GM19324 (cell line): ENCODE results near the gene MAPK7.

Experiments used
- ATAC-seq: cut with Tn5 transposase; IDR thresholded peaks from one replicate; pipeline ENCODE4 v1.9.1; 2021; ENCODE audit warnings: mild to moderate bottlenecking, moderate library complexity; ENCODE audit not compliant: unreplicated experiment, low FRiP score

The MAPK7 gene

DNA sequence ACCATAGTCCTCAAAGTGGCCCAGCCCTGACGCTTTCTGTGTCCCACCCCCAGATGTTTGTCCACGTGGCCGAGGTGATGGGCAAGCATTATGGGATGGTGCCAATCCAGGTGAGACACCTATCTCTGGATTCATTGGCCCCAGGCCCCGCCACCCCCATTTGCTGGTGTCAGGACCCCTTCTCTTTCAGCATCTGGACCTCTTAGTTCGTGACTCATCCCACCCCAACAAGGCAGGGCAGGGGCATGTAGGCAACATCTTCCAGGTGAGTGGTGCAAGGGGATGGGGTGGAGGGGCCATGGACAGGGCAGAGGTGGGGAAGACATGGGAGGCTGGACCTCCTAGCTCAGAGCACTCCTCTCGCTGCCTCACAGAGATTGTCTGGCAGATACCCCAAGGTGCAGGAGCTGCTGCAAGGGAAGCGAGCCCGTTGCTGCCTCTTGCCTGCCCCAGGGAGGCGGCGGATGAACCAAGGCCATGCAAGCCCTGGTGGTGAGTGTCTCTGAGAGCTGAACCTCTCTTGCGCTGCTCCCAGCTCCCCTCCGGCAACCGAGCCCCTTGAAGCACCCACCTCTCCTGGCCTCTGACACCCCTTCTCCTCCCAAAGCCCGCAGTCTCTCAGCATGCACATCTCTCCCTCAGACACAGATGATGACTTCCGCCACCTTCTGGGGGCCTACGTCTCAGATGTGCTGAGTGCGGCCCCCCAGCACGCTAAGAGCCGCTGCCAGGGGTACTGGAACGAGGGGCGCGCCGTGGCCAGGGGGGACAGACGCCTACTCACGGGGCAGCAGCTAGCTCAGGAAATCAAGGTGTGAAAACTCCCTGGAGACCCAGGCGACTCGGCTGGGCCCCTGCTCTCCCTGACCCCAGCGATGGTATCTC, 36.3 kb downstream of the MAPK7 start:
- no peak for ATAC-seq

- no peak for ATAC-seq
Measured at GRCh38 chr17:19415311-19415710, 37.0 kb downstream of the MAPK7 start.

DNA sequence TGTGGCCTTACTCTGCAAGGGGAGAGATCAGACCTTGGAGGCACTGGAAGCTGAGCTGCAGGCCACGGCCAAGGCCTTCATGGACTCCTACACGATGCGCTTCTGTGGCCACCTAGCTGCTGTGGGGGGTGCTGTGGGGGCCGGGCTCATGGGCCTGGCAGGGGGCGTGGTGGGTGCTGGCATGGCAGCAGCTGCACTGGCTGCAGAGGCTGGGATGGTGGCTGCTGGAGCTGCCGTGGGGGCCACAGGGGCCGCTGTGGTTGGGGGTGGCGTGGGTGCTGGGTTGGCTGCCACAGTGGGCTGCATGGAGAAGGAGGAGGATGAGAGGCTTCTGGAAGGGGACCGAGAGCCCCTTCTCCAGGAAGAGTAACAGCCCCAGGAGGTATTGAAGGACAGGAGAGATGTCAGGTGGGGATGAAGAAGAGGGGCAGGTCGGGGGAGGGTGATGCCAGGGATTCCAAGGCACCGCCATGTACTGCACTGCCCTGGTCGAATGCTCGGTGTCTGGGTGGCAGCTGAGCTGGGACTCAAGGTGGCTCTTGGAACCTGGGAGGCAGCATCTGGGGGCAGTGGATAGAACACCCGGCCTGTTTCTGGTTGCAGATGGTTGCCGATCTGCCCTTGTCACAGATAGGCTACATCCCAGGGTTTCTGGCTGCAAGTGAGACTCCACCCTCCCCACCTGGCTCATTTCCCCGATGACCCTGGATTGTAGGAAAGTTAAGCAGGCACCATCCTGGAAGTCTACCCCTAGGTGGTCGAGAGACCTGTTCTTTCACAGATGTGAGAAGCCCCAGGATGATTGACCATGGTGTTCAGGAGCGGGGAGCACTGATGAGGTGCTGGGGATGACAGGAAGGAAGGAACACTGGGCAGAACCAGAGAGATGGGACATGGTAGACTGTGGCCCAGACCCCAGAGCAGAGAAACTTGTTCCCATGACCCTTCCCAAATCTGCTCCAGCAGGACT, 37.8 kb downstream of the MAPK7 start:
- no peak for ATAC-seq

DNA sequence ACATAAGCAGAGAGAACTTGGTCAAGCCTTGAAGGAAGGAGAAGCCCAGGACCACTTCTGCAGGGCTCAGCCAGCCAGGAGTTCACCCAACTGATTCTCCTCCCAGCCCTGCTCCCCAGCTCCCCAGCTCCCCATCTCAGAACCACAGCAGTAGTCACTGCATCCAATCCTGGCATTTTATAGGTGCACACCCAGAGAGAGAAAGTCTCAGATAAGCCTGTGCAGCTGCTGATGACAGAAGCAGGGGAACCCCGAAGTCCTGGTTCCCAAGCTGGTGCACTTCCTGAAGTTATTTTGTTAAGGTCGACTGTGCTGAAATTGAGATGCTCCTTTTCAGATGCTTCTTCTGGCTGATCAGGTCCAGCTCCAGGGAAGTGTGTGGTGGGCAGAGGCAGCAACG, 39.3 kb downstream of the MAPK7 start:
- ATAC-seq, result no peak

- ATAC-seq, result no peak
Measured at GRCh38 chr17:19418251-19418992, 40.1 kb downstream of the MAPK7 start.

- no peak for ATAC-seq
Measured at GRCh38 chr17:19421219-19421618, 42.9 kb downstream of the MAPK7 start.

- no peak for ATAC-seq
Measured at GRCh38 chr17:19421926-19422325, 43.6 kb downstream of the MAPK7 start.

GRCh38 chr17:19424934-19425868, 46.9 kb downstream of the MAPK7 start:
- ATAC-seq, result no peak

DNA sequence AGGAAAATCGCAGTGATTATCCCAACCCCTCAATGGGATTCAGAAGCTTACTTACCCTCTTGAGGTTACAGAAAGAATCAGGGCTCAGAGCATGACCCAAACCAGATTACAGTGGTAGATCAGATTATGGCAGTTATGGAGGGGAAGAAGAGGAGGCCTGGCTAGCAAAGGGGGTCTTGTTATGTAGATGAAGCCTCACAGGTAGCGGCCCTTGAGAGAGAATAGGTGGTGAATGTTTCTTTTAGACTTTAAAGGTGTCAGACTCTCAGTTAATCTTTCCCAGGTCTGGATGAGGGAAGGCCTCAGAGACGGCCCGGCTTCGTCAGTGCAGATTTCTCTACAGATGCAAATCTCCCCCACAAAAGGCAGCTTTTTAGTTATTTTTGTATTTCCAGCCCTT, 48.3 kb downstream of the MAPK7 start:
- no peak for ATAC-seq

DNA sequence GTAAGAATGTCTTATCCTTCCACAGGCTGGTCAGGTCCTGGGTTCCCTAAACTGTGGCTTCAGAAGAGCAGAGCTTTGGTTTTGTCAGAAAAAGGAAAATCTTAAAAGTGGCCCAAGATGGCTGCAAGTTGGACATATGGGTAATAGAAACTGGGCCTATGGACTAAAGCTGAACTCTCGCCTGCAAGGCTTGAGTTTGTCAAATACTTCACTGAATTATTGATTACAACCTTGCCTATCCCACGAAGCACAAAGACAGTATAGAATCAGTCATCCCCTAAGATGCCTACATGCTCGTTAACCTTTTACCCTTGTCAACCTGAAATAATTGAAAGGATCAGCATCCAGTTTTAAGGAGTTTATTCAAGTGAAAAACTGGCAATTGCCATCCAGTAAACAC, 53.4 kb downstream of the MAPK7 start:
- ATAC-seq, result no peak
